Adipose tissue (tissue), 3 donors: ENCODE results near the gene HACD4. TPM values are rescaled to one million over a fixed set of nuclear protein-coding genes. Genes with fewer than 3 reads are reported as not detected.

Source experiments
- H3K27ac ChIP-seq: one replicate; pipeline ENCODE4 v1.5.1; 2013; ENCODE audit warnings: low read depth, low read length
- WGBS, 3 donors: extraction: QIAGEN DNeasy Blood & Tissue Kit; methylation state at CpG; one replicate each; pipeline ENCODE4 v1.1.7; 2013; 5-methylcytosine and 5-hydroxymethylcytosine counted together
- polyA plus RNA-seq, 3 donors: library from polyadenylated mRNA; stranded (reverse); fragments of 200-250 nt; gene quantifications; one replicate each; pipeline ENCODE4 v1.2.3, GENCODE V29; 2013
- donor health status: healthy with polysubstance abuse.
- donor health status: Bipolar disorder and iron deficiency.
- donor health status: healthy.

The HACD4 gene
- polyA plus RNA-seq, 3 donors = 0.20 to 2.4 (median 1.1) TPM

DNA sequence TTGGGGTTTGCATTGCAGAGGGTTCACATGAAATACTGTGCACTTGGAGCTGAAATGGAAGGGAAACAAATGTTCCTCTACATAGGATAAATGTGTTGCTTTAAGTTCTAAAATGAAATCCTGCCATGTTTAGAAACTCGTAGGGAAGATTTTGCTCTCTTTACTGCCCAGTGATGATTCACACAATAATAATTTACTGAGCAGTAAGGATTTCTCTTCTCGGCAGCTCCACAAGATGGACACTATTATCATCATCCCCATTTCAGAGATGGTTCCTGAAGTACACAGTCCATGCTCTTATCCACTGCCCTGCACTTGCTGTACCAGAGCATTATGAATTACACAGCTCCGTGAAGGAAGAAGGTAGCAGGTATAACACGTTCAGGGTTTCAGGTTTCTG lies 4.1 kb downstream of the HACD4 start:
- WGBS, 3 donors = 81 to 89% (median 85%) methylated on average over 4 of the region's 4 CpGs
- H3K27ac ChIP-seq = no peak overlapping the region

DNA sequence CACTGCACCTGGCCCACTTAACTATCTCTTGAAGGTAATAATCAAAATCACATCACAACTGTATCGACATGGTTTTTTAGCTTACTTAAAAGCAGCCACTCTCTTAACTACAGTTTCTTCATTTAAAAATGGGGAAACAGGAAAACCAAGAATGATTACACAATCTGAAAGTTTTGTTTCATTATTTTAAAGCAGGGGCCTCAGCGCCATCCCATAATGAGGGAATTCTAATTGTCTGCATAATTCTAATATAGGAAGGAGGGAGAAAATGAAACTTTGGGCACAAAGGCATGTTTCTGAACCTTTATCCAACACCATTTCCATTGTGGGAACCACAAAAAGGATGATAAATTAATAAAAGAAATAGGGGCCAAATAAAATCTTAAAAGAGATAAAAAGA lies 7.6 kb downstream of the HACD4 start:
- no peak overlapping the region for H3K27ac ChIP-seq
- WGBS, 3 donors = 60 to 86% (median 67%) methylated on average over 2 of the region's 2 CpGs

GRCh38 chr9:21018177-21018576 lies 13.3 kb downstream of the HACD4 start:
- H3K27ac ChIP-seq = no peak overlapping the region
- WGBS, 3 donors = 83 to 92% (median 91%) methylated on average over 2 of the region's 2 CpGs

GRCh38 chr9:21016701-21017491 lies 14.5 kb downstream of the HACD4 start:
- WGBS, 3 donors = 75 to 86% (median 79%) methylated on average over 2 of the region's 2 CpGs
- H3K27ac ChIP-seq = no peak overlapping the region

DNA sequence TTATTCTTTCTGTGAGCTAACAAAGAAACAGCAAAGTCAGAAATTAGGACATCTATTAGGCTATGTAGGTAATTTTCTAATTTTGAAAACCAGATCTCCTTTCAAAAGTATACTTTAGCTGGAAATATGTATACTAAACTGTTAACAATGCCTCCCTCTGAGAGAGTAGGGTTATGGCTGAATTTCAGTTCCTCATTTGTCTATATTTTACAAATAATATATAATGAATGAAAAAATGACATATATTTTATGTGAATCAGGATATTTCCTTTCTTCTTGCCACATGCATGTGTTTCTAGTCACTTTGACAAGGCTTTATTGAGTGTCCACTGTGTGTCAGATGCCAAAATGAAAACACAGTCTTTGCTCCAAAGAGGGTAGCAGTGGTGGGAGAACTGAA lies 15.4 kb downstream of the HACD4 start:
- no peak overlapping the region for H3K27ac ChIP-seq

DNA sequence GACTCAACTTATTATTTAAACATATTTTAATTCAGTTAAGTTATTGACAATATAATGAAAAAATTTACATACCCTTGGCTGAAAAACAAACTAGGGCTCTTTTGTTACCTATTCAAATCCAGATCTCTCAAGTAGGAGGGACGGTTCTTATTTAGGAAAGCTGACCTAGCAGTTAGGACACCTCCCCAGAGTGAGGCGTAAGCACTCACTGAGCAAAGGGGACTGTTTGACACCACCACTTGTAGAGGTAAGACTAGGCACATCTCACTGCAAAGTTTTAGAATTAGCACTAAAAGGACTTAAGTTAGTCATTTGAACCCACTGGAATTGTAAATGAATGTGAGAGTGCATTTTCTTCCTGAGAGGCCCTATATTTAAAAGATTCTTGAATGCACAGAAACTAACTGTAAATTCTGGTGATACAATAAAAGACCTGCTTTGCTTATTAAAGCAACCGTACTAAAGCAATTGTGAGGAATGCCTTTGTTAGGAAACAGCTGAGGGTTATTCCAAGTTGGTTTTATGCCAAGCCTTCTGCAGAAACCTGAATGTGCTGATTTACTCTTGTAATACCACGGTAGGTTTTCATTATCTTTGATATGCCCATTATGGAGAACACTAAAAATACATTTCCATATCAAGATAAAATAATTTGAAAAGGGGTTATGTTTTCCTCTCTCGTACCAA lies 16.2 kb downstream of the HACD4 start:
- no peak overlapping the region for H3K27ac ChIP-seq
- WGBS, 3 donors = 70 to 74% (median 74%) methylated on average over 5 of the region's 5 CpGs

DNA sequence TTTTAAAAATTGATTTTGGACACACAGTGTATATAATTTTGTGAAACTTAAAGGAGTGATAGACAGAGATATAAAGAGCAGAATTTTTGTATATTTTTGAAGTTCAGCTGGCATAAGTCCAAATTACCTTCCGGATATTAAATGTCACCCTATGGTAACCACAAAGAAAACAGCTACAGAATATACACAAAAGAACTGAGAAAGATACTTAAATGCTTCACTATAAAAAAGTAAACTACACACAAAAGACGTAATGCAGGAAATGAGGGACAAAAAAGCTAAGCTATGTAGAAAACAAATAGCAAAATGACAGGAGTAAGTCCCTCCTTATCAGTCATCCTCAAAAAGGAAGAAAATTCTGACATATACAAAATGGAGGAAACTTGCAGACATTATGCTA lies 29.4 kb downstream of the HACD4 start:
- 74 to 87% (median 80%) methylated on average over 2 of the region's 2 CpGs for WGBS, 3 donors
- H3K27ac ChIP-seq = no peak overlapping the region

DNA sequence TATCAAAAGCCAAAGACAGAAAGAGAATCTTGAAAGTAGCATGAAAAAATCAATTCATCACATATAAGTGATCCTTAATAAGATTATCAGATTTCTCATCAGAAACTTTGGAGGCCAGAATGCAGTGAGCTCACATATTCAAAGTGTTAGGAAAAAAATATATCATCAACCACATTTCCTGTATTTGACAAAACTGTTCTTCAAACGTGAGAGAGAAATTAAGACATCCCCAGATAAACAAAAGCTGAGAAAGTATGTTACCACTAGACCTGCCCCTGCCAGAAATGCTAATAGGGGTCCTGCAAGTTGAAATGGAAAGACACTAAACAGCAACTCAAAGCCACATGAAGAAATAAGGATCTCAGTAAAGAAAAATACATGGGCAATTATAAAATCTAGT lies 29.9 kb downstream of the HACD4 start:
- WGBS, 3 donors = 15 to 48% (median 19%) methylated on average over 1 of the region's 1 CpG
- H3K27ac ChIP-seq = no peak overlapping the region

- 80 to 90% (median 84%) methylated on average over 2 of the region's 2 CpGs for WGBS, 3 donors
- no peak overlapping the region for H3K27ac ChIP-seq
Measured at GRCh38 chr9:20997503-20998076, 33.9 kb downstream of the HACD4 start.

DNA sequence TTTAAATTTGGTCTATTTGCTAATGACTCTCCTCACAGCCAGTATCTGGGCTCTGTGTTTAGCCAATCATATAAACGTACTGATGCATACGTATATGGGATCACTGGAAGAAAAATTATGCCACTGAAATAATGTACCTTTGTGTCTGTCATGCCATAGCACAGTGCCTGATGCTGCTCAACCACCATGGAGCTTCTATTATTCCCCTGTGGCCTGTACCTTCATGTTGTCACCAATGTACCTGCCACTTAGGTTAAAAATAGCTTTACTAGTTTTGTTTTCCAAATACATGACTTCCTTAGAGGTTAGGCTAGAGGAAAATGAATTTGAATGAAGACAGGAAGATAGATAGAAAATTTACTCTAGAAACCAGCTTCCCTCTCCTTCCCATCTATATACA lies 34.6 kb downstream of the HACD4 start:
- H3K27ac ChIP-seq = no peak overlapping the region

DNA sequence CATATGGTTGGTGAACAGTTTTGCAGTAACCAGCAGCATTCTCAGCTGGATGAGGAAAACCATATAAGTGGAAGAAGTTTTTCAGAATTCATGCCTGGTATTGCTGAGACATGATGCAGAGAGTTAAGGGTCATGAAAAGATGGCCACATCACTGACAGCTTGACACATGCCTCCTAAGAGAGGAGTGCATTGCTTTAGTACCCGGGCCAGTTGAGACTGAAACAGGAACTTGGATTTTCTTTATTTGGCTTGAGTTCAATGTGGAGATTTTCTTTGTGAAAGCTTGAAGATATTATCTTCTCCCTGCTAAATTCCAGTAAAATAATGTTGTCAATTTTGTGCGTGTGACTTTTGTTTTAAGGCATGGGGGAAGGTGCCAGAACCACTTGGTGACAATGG lies 35.8 kb downstream of the HACD4 start:
- H3K27ac ChIP-seq = no peak overlapping the region
- WGBS, 3 donors = 57 to 87% (median 59%) methylated on average over 2 of the region's 2 CpGs

More for the DNA sequence above, 34.6 kb downstream of the HACD4 start:
- WGBS, 3 donors = 94 to 96% (median 96%) methylated on average over 2 of the region's 2 CpGs

DNA sequence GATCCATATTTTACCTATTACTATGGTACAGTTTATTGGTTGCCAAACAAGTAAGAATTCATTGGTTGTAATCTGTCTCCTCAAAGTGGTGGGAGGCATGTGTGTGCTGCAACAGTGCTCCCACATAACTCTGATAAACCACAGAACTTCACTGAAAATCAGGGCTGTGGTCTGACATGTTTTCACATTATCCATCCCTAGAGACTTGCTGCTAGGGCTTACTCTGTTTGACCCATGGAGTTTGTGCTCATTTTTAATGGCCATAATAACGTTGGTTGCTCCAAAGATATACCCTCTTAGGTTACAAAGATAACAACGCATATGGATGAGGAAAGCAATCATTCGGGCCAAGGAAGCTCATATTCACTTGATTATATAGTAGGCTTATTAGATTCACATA lies 37.0 kb downstream of the HACD4 start:
- WGBS, 3 donors = 73 to 84% (median 81%) methylated on average over 3 of the region's 3 CpGs
- no peak overlapping the region for H3K27ac ChIP-seq

DNA sequence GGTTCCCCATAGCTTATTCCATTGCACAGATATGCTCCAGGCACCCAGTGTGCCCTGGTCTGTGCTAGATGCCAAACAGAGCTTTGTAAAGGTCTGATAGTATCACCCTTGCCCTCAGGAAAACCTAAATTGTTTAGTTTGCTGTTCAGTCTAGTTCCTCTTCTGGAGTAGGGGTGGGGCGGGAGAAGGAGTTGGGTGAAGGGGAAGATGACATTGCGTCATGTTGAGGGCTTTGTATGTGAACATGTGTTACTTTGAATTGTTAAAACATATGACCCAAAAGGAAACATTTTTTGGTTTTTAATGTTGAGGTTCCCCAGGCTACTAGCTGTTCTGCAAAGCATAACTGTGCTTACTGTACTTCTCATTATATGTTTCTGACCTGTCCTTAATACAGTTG lies 40.6 kb downstream of the HACD4 start:
- 60 to 98% (median 68%) methylated on average over 2 of the region's 2 CpGs for WGBS, 3 donors
- no peak overlapping the region for H3K27ac ChIP-seq

DNA sequence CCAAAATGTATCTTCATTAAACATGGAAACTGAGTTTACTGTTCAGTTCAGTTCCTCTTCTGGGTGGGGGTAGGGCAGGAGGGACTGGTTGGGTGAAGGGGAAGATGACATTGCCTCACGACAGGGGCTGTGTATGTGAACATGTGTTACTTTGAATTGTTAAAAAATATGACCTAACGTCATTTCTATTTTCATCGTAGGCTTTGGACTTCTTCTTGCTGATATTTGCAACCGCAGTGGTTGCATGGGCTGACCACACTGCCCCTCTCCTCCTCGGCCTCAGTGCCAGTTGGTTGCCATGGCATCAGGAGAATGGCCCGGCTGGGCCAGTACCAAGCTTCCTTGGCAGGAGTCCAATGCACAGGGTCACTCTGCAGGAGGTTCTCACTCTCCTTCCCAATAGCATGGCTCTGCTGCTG lies 41.5 kb downstream of the HACD4 start:
- H3K27ac ChIP-seq = no peak overlapping the region

GRCh38 chr9:20988671-20989315 lies 42.6 kb downstream of the HACD4 start:
- 44 to 55% (median 45%) methylated on average over 3 of the region's 3 CpGs for WGBS, 3 donors

More for the DNA sequence above, 41.5 kb downstream of the HACD4 start:
- WGBS, 3 donors = 52 to 81% (median 75%) methylated on average over 6 of the region's 6 CpGs

DNA sequence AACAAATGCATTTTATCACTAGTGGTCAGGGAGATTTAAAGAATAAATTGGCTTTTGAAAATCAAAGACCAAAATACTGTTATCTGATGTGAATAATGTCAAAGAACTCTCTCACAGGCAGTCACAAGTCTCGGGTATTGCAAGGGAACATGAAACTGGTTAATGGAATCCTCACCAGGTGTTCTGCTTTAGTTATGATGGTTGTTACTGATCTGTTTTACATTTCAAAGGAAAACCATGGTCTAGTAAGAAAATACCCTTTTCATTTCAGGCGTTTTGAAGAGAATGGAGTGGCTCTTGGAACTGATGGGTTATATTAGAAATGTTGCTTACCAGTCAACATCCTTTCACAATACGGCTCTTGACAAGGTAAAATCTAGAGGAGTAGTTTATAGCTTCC lies 43.4 kb downstream of the HACD4 start:
- 94 to 96% (median 95%) methylated on average over 3 of the region's 3 CpGs for WGBS, 3 donors
- no peak overlapping the region for H3K27ac ChIP-seq

More at GRCh38 chr9:20988671-20989315, 42.6 kb downstream of the HACD4 start:
- no peak overlapping the region for H3K27ac ChIP-seq

DNA sequence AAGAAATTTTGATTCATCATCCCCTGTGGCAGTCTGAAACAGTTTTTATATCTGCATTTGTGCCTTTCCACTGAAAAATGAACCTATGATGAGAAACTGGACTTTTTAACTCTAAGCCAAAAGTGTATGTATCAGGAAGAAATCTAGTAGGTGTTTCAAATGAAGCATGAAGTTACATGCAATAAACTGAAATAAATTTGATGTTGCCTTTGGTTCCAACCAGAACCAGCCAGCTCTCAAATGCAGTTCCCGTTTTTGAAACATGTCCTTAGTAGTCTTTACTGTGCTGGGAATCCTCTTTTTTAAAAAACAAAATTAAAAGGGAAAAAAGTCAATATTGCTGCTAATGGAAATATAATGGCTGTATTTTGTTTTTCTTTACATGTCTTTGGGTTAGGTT lies 43.9 kb downstream of the HACD4 start:
- H3K27ac ChIP-seq = no peak overlapping the region
- WGBS, 3 donors = 74 to 98% (median 85%) methylated on average over 1 of the region's 1 CpG

GRCh38 chr9:20985851-20986600 lies 45.4 kb downstream of the HACD4 start:
- H3K27ac ChIP-seq = no peak overlapping the region
- WGBS, 3 donors = 77 to 97% (median 94%) methylated on average over 6 of the region's 6 CpGs
